ENCODE measurements around the gene AMBP. TPM values are rescaled to one million over a fixed set of nuclear protein-coding genes. Genes with fewer than 3 reads are reported as not detected.

Gene AMBP
- total RNA-seq, 2 experiments from 2014 or later, result not detected

DNA sequence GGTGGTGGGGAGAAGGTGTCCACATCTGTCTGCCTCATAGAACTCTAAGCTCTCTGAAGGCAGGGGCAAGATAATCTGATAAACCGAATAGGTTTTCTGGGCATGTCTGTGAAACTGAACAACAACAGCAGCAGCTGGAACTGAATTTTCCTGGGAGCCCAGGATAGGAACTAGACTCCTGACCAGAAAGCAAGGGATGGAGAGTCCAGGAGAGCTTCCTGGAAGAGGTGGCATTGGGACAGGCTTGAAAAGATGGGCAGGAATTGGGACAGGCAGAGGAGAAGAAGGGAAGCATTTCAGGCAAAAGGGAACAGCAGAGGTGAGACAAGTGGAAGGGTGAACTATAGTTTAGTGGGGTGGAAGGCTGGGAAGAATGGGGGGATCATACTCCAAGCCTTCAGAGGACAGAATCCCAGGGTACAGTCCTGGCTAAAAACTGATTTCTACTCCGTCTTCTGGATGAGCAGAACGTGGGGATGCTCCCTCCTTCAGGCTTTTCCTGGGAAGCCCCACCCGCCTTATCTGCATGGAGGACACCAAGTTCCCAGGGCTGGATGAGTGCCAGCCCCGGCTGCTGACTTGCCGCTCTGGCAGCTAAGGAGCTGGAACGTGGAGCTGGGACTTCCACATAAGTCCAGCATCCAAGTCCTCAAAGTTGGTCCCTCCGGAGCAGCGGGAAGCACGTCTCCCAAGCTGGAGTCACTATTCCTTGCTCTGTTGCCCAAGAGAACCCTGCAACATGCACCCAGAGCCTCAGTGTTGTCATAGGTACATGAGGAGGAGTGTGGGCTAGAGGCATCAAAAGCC lies 34.9 kb upstream of the AMBP start:
- Mint-ChIP-seq H3K36me3 (ENCODE audit: low read depth) (no peaks in the 10 kb centered on the region), H3K27ac (no peak overlapping the region), H3K4me1 (ENCODE audit: low read depth) (no peaks in the 10 kb centered on the region), H3K4me3 (no peak overlapping the region), H3K27me3 (peaks cover 37% of the 10 kb centered on the region), H3K9me3 (no peaks in the 10 kb centered on the region)
- Histone ChIP-seq H3K36me3 (ENCODE audit: insufficient read depth, low read length) (no peaks in the 10 kb centered on the region), H3K4me1 (ENCODE audit: insufficient read depth, low read length) (no peaks in the 10 kb centered on the region), H3K27ac (ENCODE audit: low read depth in 1 of 2, low read length in 2 of 2) (no peak overlapping the region), H3K27me3 (ENCODE audit: control insufficient read depth in 1 of 2, insufficient read depth in 2 of 2, low read length in 2 of 2) (peaks cover 0 to 25% of the 10 kb centered on the region in 2 experiments), H3K9me3 (ENCODE audit: control insufficient read depth in 1 of 2, insufficient read depth in 1 of 2, low read length in 2 of 2) (peaks cover 0 to 5% of the 10 kb centered on the region in 2 experiments), H3K4me3 (ENCODE audit: low read length) (no peak overlapping the region)
- intact Hi-C loops (cut with DNase I, micrococcal nuclease), result no loop called here
- CTCF ChIA-PET, result no interaction called here
- no peak for TF ChIP-seq CTCF (IDR thresholded peaks at IDR 0.05)
- DNase-seq (no peak), ATAC-seq (ENCODE audit: poor library complexity) (no peak)
- POLR2A ChIA-PET, result no interaction called here

DNA sequence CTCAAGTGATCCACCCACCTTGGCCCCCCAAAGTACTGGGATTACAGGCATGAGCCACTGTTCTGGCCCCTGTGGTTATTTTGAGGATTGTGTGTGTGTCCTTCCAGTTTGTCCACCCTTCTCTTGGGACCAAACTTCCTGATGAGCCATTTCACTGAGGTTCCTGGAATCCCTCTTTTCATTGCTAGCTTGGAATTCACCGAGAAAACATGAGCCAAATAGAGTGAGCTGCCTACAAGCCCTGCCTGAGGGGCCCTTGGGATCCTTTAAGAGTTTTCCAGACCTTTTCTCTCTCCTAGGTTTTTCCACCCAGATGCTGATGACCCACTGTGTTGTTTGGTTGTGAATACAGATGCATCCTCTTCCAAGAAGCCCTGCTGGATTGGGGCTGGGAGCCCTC lies 34.2 kb upstream of the AMBP start:
- Mint-ChIP-seq H3K4me1 (ENCODE audit: low read depth) (no peaks in the 10 kb centered on the region), H3K27ac (no peak overlapping the region), H3K4me3 (no peak overlapping the region), H3K27me3 (peaks cover 31% of the 10 kb centered on the region), H3K36me3 (ENCODE audit: low read depth) (no peaks in the 10 kb centered on the region), H3K9me3 (no peaks in the 10 kb centered on the region)
- ATAC-seq (ENCODE audit: poor library complexity) (no peak), DNase-seq (no peak)
- ChIA-PET CTCF (interaction anchor here (0.9 kb wide), 1 partner anchor 30 kb away, joined by 3 read pairs; no protein-coding TSS in a partner anchor), POLR2A (no interaction called here)
- Histone ChIP-seq H3K27ac (ENCODE audit: low read depth in 1 of 2, low read length in 2 of 2) (no peak overlapping the region), H3K4me3 (ENCODE audit: low read length) (no peak overlapping the region), H3K27me3 (ENCODE audit: control insufficient read depth in 1 of 2, insufficient read depth in 2 of 2, low read length in 2 of 2) (peaks cover 0 to 20% of the 10 kb centered on the region in 2 experiments), H3K36me3 (ENCODE audit: insufficient read depth, low read length) (no peaks in the 10 kb centered on the region), H3K9me3 (ENCODE audit: control insufficient read depth in 1 of 2, insufficient read depth in 1 of 2, low read length in 2 of 2) (peaks cover 0 to 5% of the 10 kb centered on the region in 2 experiments), H3K4me1 (ENCODE audit: insufficient read depth, low read length) (no peaks in the 10 kb centered on the region)
- intact Hi-C loops (cut with DNase I, micrococcal nuclease), result no loop called here
- TF ChIP-seq CTCF (IDR thresholded peaks at IDR 0.05), result no peak

- Mint-ChIP-seq H3K9me3 (no peaks in the 10 kb centered on the region), H3K4me3 (no peak overlapping the region), H3K27me3 (peaks cover 19% of the 10 kb centered on the region), H3K36me3 (ENCODE audit: low read depth) (no peaks in the 10 kb centered on the region), H3K27ac (no peak overlapping the region), H3K4me1 (ENCODE audit: low read depth) (no peaks in the 10 kb centered on the region)
- POLR2A ChIA-PET, result no interaction called here
- no peaks in the 10 kb centered on the region for H3K36me3 ChIP-seq (ENCODE audit: insufficient read depth, low read length)
- H3K4me3 ChIP-seq (ENCODE audit: low read length), result no peak overlapping the region
- peaks cover 0 to 5% of the 10 kb centered on the region in 2 experiments for H3K9me3 ChIP-seq (ENCODE audit: control insufficient read depth in 1 of 2, insufficient read depth in 1 of 2, low read length in 2 of 2)
- intact Hi-C loops (cut with DNase I, micrococcal nuclease), result no loop called here
- DNase-seq, result no peak
- H3K27me3 ChIP-seq (ENCODE audit: control insufficient read depth in 1 of 2, insufficient read depth in 2 of 2, low read length in 2 of 2), result peaks cover 0 to 15% of the 10 kb centered on the region in 2 experiments
- CTCF ChIA-PET, result interaction anchor here (0.6 kb wide), 1 partner anchor 1196 kb away, joined by 3 read pairs; no protein-coding TSS in a partner anchor
- no peak for TF ChIP-seq CTCF (IDR thresholded peaks at IDR 0.05)
- H3K4me1 ChIP-seq (ENCODE audit: insufficient read depth, low read length), result no peaks in the 10 kb centered on the region
- no peak overlapping the region for H3K27ac ChIP-seq (ENCODE audit: low read depth in 1 of 2, low read length in 2 of 2)
- ATAC-seq (ENCODE audit: poor library complexity), result no peak
Measured at GRCh38 chr9:114110180-114110579, 32.1 kb upstream of the AMBP start.
